ENCODE results near the gene RGL1.

- TF ChIP-seq CTCF (conservative IDR thresholded peaks at IDR 0.05; ENCODE audit: low read depth, low read length), result no peak
- no peak for TF ChIP-seq EZH2 (IDR thresholded peaks at IDR 0.05; ENCODE audit: low read length, unreplicated experiment)
Observed at GRCh38 chr1:183898610-183899009, 93.7 kb downstream of the RGL1 start.

Data from PC-3 (cell line).